Stimulated activated CD8-positive, alpha-beta memory T cell treated with anti-CD3 and anti-CD28 coated beads, Interleukin-12 subunit alpha, Interleukin-12 subunit beta, amount 100 ng/mL, for 1 hour (primary cell): ENCODE data around the gene PELI1.
"Not testable (repeated sequence)": the region's sequence is repeated elsewhere in the genome, so short reads cannot be mapped to it uniquely, and the experiment has no call there.

ENCODE experiments used
- DNase-seq: peaks from one replicate; pipeline ENCODE4 v3.0.0-alpha.2; 2020; ENCODE audit warnings: low read depth

The PELI1 gene

GRCh38 chr2:64085936-64086335 lies 58.3 kb downstream of the PELI1 start:
- DNase-seq, result no peak

GRCh38 chr2:64081046-64081445 lies 63.2 kb downstream of the PELI1 start:
- DNase-seq, result no peak

GRCh38 chr2:64080179-64080578 lies 64.0 kb downstream of the PELI1 start:
- DNase-seq, result no peak

GRCh38 chr2:64079688-64080087 lies 64.5 kb downstream of the PELI1 start:
- not testable (repeated sequence) for DNase-seq

DNA sequence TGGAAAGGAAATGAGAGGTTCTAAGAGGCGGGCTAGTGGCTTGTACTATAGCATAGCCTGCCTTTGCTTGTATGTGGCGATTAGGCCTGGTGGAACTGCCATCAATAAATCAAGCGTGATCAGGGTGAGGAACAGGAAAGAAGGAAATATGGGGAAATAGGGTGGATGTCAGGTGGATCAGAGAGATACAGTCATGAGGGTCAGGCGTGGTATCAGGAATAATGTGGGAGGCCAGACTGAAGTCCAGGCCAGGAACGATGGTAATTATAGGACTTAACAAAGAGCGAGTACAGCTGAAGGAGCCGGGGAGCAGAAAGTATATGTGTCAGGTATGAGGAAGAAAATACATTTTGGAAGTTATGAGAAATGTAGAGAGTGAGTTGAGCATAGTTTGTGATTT lies 67.4 kb downstream of the PELI1 start:
- not testable (repeated sequence) for DNase-seq

DNA sequence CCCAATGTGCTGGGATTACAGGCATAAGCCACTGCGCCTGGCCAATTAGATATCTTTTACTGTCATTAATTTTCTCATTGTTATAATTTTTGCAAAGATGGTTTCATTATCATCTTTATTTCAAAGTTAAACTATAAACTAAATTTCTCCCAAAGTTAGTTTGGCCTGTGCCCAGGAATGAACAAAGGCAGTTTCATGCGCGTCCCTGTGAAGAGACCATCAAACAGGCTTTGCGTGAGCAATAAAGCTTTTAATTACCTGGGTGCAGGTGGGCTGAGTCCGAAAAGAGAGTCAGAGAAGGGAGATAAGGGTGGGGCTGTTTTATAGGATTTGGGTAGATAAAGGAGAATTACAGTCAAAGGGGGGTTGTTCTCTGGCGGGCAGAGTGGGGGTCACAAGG lies 69.6 kb downstream of the PELI1 start:
- not testable (repeated sequence) for DNase-seq

DNA sequence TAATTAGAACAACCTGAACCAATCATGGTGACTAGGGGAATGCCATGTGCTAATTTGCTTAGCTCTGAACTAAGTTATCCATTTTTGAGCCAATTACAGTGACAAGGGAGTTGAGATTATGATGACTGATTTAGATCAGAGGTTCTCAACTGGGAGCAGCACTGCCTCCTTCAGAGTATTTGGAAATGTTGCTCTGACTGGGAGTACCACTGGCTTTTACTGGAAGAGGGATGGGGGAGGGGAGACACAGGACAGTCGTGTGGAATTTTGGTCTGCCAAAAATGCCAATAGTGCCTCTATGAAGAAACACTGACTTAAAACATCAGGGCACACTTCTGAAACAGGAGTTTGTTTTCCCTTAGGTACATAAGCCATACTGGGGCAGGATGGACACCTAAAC lies 76.9 kb downstream of the PELI1 start:
- DNase-seq, result no peak

GRCh38 chr2:64065516-64065915 lies 78.7 kb downstream of the PELI1 start:
- DNase-seq, result no peak

DNA sequence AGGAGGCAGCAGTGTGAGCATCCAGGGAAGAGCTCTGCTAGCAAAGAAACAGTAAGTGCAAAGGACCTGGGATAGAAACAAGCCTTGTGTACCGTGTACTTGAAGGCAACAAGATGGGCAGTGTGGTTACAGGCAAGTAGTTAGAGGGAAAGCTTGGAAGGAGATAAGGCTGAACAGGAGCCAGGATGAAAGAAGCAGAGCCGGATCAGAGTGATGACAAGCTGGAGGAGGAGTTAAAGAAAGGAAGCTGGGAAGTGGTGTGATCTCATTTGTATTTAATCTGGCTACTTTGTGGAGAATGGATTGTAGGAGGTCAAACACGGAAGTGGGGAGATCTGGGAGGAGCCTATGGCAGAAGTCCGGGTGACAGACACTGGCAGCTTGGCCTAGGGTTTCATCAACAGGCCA lies 80.3 kb downstream of the PELI1 start:
- no peak for DNase-seq

DNA sequence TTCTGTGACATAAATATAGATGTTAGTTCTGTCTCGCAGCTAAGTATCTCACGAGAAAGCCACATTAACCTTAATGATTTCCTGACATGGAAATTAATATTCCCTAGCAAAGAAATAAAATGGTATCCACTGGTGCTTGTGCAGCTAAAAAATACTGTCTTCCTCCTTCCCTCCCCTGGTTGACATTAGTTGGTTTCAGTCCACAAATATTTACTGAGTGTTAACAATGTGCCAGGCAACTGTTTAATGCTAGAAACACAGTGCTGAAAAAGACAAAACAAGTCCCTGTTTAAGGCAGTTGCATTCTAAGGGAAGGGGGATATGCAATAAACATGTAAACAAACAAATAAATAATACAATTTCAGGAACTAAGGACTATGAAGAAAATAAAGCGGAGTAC lies 80.8 kb downstream of the PELI1 start:
- DNase-seq, result no peak

- DNase-seq, result no peak
Measured at GRCh38 chr2:64062840-64063239, 81.4 kb downstream of the PELI1 start.

DNA sequence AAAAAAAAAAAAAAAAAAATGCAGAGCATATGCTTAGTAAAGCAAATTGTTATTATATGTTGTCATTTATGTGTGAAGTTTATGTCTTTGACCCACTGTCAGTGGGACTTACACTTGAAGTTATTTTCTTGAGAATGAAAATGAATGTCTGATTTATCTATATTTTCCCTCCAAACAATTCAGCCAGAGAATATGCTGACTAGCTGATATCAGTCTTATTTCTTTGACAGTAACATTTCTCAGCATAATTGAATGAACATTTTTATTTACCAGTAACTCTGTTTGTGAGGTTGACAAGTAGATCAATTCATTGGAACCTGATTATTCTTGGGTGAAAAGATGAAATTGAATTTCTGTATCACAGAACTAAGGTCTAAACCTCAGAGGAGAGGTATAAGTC lies 85.0 kb downstream of the PELI1 start:
- no peak for DNase-seq

DNA sequence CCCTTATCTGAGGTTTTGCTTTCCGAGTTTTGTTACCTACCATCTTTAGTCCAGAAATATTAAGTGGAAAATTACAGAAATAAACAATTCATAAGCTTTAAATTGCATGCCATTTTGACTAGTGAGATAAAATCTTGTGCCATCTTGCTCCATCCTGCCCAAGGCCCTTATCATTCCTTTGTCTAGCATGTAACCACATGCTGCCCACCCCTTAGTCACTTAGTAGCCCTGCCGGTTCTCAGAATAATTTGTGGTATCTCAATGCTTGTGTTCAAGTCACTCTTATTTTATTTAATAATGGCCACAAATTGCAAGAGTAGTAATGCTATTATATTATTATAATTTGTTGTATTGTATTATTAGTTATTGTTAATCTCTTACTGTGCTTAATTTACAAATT lies 88.2 kb downstream of the PELI1 start:
- no peak for DNase-seq

- DNase-seq, result no peak
Measured at GRCh38 chr2:64054161-64054915, 89.9 kb downstream of the PELI1 start.

GRCh38 chr2:64052463-64053241 lies 91.6 kb downstream of the PELI1 start:
- DNase-seq, result no peak

GRCh38 chr2:64049633-64050220 lies 94.5 kb downstream of the PELI1 start:
- DNase-seq, result peak; percentile 56

- DNase-seq, result no peak
Measured at GRCh38 chr2:64045938-64046337, 98.3 kb downstream of the PELI1 start.
